Measurements from ENCODE around the gene ANO6. TPM values are rescaled to one million over a fixed set of nuclear protein-coding genes. Genes with fewer than 3 reads are reported as not detected.

Gene ANO6
- total RNA-seq, 1 donor from 2014 or later = 72.0 TPM

GRCh38 chr12:45439039-45439438 is 223.1 kb downstream of the ANO6 start:
- no peak for DNase-seq (ENCODE audit: low read depth, low spot score)

GRCh38 chr12:45446013-45446412 is 230.1 kb downstream of the ANO6 start:
- no peak for DNase-seq (ENCODE audit: low read depth, low spot score)

- DNase-seq (ENCODE audit: low read depth, low spot score) = no peak
Observed at GRCh38 chr12:45458238-45458637, 242.3 kb downstream of the ANO6 start.

GRCh38 chr12:45458854-45459807 is 243.2 kb downstream of the ANO6 start:
- DNase-seq (ENCODE audit: low read depth, low spot score) = no peak

- DNase-seq (ENCODE audit: low read depth, low spot score) = no peak
Observed at GRCh38 chr12:45462506-45462905, 246.6 kb downstream of the ANO6 start.

GRCh38 chr12:45464699-45465098 is 248.8 kb downstream of the ANO6 start:
- no peak for DNase-seq (ENCODE audit: low read depth, low spot score)

GRCh38 chr12:45468751-45469615 is 253.1 kb downstream of the ANO6 start:
- no peak for DNase-seq (ENCODE audit: low read depth, low spot score)

GRCh38 chr12:45469902-45470301 is 254.0 kb downstream of the ANO6 start:
- DNase-seq (ENCODE audit: low read depth, low spot score) = no peak

GRCh38 chr12:45473636-45474035 is 257.7 kb downstream of the ANO6 start:
- DNase-seq (ENCODE audit: low read depth, low spot score) = no peak

- DNase-seq (ENCODE audit: low read depth, low spot score) = no peak
Observed at GRCh38 chr12:45475594-45475993, 259.7 kb downstream of the ANO6 start.

- no peak for DNase-seq (ENCODE audit: low read depth, low spot score)
Observed at GRCh38 chr12:45477526-45477925, 261.6 kb downstream of the ANO6 start.

GRCh38 chr12:45478931-45479330 is 263.0 kb downstream of the ANO6 start:
- no peak for DNase-seq (ENCODE audit: low read depth, low spot score)

- DNase-seq (ENCODE audit: low read depth, low spot score) = no peak
Observed at GRCh38 chr12:45481746-45482145, 265.9 kb downstream of the ANO6 start.

- no peak for DNase-seq (ENCODE audit: low read depth, low spot score)
Observed at GRCh38 chr12:45483571-45483970, 267.7 kb downstream of the ANO6 start.

Other genes with a start within 250 kb of the ANO6 start
- not detected in 2 replicates for gene DBX2, start 165.0 kb upstream of the ANO6 start, total RNA-seq

Measured in pulmonary artery endothelial cell (primary cell).